RWPE2 (cell line): ENCODE measurements around the gene ABT1.

Source experiments
- ATAC-seq: fragments of 200-7000 bp; cut with Tn5 transposase; 3 replicates; pipeline ENCODE4 v1.9.1; 2021; ENCODE audit warnings: low read depth
- DNase-seq: peaks from one replicate; pipeline ENCODE4 v3.0.0-alpha.2; 2020; ENCODE audit warnings: low spot score
- H3K27ac ChIP-seq: fragments of 450-650 bp; 2 replicates; pipeline ENCODE4 v1.5.1; 2017; ENCODE audit warnings: mild to moderate bottlenecking; ENCODE audit not compliant: poor library complexity, severe bottlenecking
- H3K27me3 ChIP-seq: fragments of 250-450 bp; sonication (Bioruptor Pico); 2 replicates; pipeline ENCODE4 v1.5.1; 2021; ENCODE audit warnings: mild to moderate bottlenecking, moderate library complexity; ENCODE audit not compliant: insufficient read depth, poor library complexity, severe bottlenecking
- H3K36me3 ChIP-seq: fragments of 250-450 bp; sonication (Bioruptor Pico); 2 replicates; pipeline ENCODE4 v1.5.1; 2020; ENCODE audit warnings: low read depth, mild to moderate bottlenecking, moderate library complexity
- H3K4me1 ChIP-seq: fragments of 250-450 bp; sonication (Bioruptor Pico); 2 replicates; pipeline ENCODE4 v1.5.1; 2021; ENCODE audit warnings: mild to moderate bottlenecking, moderate library complexity; ENCODE audit not compliant: insufficient read depth, poor library complexity, severe bottlenecking
- H3K4me3 ChIP-seq: fragments of 250-450 bp; sonication (Bioruptor Pico); 2 replicates; pipeline ENCODE4 v1.5.1; 2021; ENCODE audit warnings: mild to moderate bottlenecking, moderate library complexity; ENCODE audit not compliant: severe bottlenecking
- H3K9me3 ChIP-seq: fragments of 250-450 bp; sonication (Bioruptor Pico); 2 replicates; pipeline ENCODE4 v1.5.1; 2021; ENCODE audit warnings: mild to moderate bottlenecking, moderate library complexity; ENCODE audit not compliant: severe bottlenecking
- CTCF ChIP-seq: fragments of 450-650 bp; IDR thresholded peaks from one replicate; pipeline ENCODE4 v1.5.1; 2017; ENCODE audit warnings: mild to moderate bottlenecking, moderate library complexity; ENCODE audit not compliant: poor library complexity, severe bottlenecking

The ABT1 gene

GRCh38 chr6:26624557-26624956 is 27.8 kb downstream of the ABT1 start:
- no peak for ATAC-seq

GRCh38 chr6:26627843-26628242 is 31.1 kb downstream of the ABT1 start:
- no peaks in the 10 kb centered on the region for H3K27me3 ChIP-seq
- no peaks in the 10 kb centered on the region for H3K9me3 ChIP-seq
- no peak for TF ChIP-seq CTCF
- no peak for DNase-seq
- no peaks in the 10 kb centered on the region for H3K36me3 ChIP-seq
- no peak overlapping the region for H3K27ac ChIP-seq
- H3K4me1 ChIP-seq = no peaks in the 10 kb centered on the region
- no peak overlapping the region for H3K4me3 ChIP-seq
- ATAC-seq = no peak

More at GRCh38 chr6:26624557-26624956, 27.8 kb downstream of the ABT1 start:
- no peak for DNase-seq
- no peak overlapping the region for H3K4me3 ChIP-seq
- TF ChIP-seq CTCF = no peak
- no peaks in the 10 kb centered on the region for H3K4me1 ChIP-seq
- H3K9me3 ChIP-seq = no peaks in the 10 kb centered on the region
- H3K27ac ChIP-seq = no peak overlapping the region
- no peaks in the 10 kb centered on the region for H3K27me3 ChIP-seq
- no peaks in the 10 kb centered on the region for H3K36me3 ChIP-seq

- no peak for DNase-seq
Observed at GRCh38 chr6:26629359-26629758, 32.6 kb downstream of the ABT1 start.

GRCh38 chr6:26640806-26641205 is 44.1 kb downstream of the ABT1 start:
- DNase-seq (no peak), ATAC-seq (no peak)
- no peak for TF ChIP-seq CTCF
- Histone ChIP-seq H3K27ac (no peak overlapping the region), H3K4me1 (no peaks in the 10 kb centered on the region), H3K36me3 (peaks cover 69% of the 10 kb centered on the region), H3K27me3 (no peaks in the 10 kb centered on the region), H3K9me3 (peaks cover 23% of the 10 kb centered on the region), H3K4me3 (no peak overlapping the region)

More at GRCh38 chr6:26629359-26629758, 32.6 kb downstream of the ABT1 start:
- Histone ChIP-seq H3K27me3 (no peaks in the 10 kb centered on the region), H3K4me1 (no peaks in the 10 kb centered on the region), H3K4me3 (no peak overlapping the region), H3K36me3 (no peaks in the 10 kb centered on the region), H3K27ac (no peak overlapping the region), H3K9me3 (no peaks in the 10 kb centered on the region)
- no peak for TF ChIP-seq CTCF
- ATAC-seq = no peak

GRCh38 chr6:26646074-26646473 is 49.3 kb downstream of the ABT1 start:
- Histone ChIP-seq H3K4me1 (no peaks in the 10 kb centered on the region), H3K4me3 (no peak overlapping the region), H3K36me3 (peaks cover 73% of the 10 kb centered on the region), H3K27ac (no peak overlapping the region), H3K27me3 (no peaks in the 10 kb centered on the region), H3K9me3 (peaks cover 21% of the 10 kb centered on the region)
- ATAC-seq (no peak), DNase-seq (no peak)
- no peak for TF ChIP-seq CTCF
